Vagina (tissue), 2 donors: ENCODE results near the gene INS.

ENCODE experiments used
- POLR2A ChIP-seq, 2 donors: fragments of 450-650 bp; IDR thresholded peaks; one replicate each; pipeline ENCODE4 v1.6.1; 2017; ENCODE audit warnings: antibody characterized with exemption in 2 of 2, mild to moderate bottlenecking in 2 of 2, moderate library complexity in 2 of 2
- TF ChIP-seq, protein P1 (sequence below), 3 experiments: fragments of 450-650 bp in 2 of 3; fragments of 200-600 bp in 1 of 3; sonication (generic) in 1 of 3; IDR thresholded peaks; one replicate each; pipeline ENCODE4 v1.5.1; 2017 to 2019; ENCODE audit warnings: antibody characterized with exemption in 3 of 3, mild to moderate bottlenecking in 2 of 3, moderate library complexity in 2 of 3

DNA sequence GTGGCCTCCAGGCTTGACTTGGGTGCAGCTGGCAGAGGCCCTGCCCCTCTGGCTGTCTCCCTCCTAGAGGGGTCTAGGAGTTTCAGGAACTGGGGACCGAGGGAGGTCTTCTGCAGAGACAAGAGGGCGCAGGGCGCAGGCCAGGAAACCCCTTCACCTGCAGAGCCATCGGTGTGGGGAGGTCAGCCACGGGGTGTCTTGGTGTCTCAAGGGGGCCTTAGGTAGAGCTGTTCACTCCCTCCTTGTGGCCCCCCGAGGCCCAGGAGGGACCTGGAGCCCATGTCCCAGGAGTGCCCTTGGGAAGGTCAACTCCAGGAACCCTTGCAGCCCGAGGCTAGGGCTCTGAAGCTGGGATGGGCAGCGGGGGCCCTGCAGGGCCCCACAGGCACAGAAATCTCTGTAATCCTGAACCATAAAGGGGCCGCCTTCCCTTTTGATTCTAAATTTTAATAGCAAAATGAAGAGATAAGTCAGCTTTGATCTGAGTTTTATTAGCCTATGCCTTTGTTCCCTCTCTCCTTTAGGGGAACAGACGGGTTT is 42.0 kb upstream of the INS start:
- TF ChIP-seq POLR2A (IDR thresholded peaks at IDR 0.05), result no peak
- TF ChIP-seq, protein P1, sequence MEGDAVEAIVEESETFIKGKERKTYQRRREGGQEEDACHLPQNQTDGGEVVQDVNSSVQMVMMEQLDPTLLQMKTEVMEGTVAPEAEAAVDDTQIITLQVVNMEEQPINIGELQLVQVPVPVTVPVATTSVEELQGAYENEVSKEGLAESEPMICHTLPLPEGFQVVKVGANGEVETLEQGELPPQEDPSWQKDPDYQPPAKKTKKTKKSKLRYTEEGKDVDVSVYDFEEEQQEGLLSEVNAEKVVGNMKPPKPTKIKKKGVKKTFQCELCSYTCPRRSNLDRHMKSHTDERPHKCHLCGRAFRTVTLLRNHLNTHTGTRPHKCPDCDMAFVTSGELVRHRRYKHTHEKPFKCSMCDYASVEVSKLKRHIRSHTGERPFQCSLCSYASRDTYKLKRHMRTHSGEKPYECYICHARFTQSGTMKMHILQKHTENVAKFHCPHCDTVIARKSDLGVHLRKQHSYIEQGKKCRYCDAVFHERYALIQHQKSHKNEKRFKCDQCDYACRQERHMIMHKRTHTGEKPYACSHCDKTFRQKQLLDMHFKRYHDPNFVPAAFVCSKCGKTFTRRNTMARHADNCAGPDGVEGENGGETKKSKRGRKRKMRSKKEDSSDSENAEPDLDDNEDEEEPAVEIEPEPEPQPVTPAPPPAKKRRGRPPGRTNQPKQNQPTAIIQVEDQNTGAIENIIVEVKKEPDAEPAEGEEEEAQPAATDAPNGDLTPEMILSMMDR (IDR thresholded peaks at IDR 0.05), result no peak
